Measurements from ENCODE around the gene DNAJC12.
"Not testable (repeated sequence)": the region's sequence is repeated elsewhere in the genome, so short reads cannot be mapped to it uniquely, and the experiment has no call there.

DNAJC12 gene

DNA sequence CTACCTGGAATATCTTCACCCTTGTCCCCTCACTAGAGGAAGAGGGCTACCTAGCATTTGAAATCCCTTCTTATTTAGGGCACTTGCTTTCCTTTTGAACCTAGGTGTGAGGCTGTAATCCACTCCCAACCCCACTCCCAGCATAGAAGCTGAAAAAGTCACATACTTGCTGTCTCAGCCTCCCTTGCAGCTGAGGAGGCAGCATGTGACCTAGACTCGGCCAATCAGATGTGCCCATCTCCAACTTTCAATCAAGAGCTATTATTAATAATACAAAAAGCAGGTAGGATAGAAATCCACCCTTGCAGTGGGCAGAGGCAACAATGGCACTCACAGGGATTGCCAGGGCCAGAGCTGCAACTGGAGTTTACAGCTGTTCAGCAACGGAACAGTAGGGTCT is 70.7 kb downstream of the DNAJC12 start:
- Histone ChIP-seq H3K4me1 (ENCODE audit: control extremely low read depth in 1 of 4, control insufficient read depth in 4 of 4, insufficient read depth in 4 of 4, low read length in 3 of 4) (peaks cover 3 to 13% (median 10%) of the 10 kb centered on the region in 4 experiments), H3K36me3 (ENCODE audit: control insufficient read depth in 4 of 4, insufficient read depth in 4 of 4, low read length in 3 of 4) (no peaks in the 10 kb centered on the region), H3K9me3 (ENCODE audit: control extremely low read depth in 1 of 5, control insufficient read depth in 4 of 5, insufficient read depth in 2 of 5, low read depth in 1 of 5, low read length in 4 of 5) (no peaks in the 10 kb centered on the region), H3K27me3 (replicated peaks in 2 of 5; ENCODE audit: control insufficient read depth in 4 of 5, insufficient read depth in 5 of 5, low read length in 4 of 5) (no peaks in the 10 kb centered on the region), H3K4me3 (ENCODE audit: control insufficient read depth in 1 of 7, extremely low read depth in 1 of 7, insufficient read depth in 4 of 7, low read depth in 2 of 7, low read length in 6 of 7) (no peak overlapping the region), H3K27ac (ENCODE audit: insufficient read depth in 1 of 2, low read depth in 1 of 2, low read length in 2 of 2, poor library complexity in 1 of 2, severe bottlenecking in 2 of 2) (no peak overlapping the region)
- peak in 1 of 3 donors; percentile 11 for DNase-seq
- WGBS (ENCODE audit: insufficient coverage), result 100% methylated on average over 2 of the region's 2 CpGs
- POLR2A ChIA-PET, result no interaction called here
- CTCF ChIA-PET, result interaction anchor here (2.0 to 2.9 kb wide), 3 partner anchors 10 to 21 kb away, joined by 7 to 13 read pairs (median 10); no protein-coding TSS in a partner anchor

DNA sequence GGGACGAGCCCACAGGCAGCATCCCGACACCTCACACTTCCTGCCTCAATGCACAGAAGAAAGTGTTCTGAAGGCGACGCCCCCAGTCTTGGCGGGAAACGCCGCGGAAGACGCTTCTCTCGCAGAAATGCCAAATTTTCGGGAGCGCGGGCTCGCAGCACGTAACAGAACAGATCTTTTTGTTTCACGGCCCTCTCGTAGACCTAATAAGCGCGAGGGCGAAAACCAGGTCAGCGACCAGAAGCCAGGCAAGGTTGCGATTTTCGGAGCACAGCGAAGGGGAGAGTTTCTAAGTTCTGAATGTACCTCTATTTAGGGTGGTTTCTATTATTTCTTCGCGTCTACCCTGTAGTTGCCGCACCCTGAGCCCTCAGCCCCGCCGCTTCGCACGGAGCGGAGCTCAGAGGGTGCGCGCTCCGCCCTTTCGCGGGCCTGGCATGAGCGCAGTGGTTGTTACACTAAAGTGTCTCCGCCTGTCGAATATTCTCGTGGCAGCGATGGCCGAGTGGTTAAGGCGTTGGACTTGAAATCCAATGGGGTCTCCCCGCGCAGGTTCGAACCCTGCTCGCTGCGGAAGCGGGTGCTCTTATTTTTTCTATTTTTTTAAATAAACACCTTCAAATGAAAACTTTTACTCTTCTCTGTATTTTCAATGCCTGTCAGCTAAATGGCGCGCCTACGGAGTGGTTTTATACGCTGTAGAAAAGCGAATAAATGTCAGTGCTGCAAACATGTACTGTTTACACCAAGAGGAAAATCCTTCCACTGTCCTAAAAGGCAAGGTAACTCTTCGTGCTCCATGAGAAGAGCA is 73.8 kb downstream of the DNAJC12 start:
- Histone ChIP-seq H3K9me3 (ENCODE audit: control extremely low read depth in 1 of 5, control insufficient read depth in 4 of 5, insufficient read depth in 2 of 5, low read depth in 1 of 5, low read length in 4 of 5) (no peaks in the 10 kb centered on the region), H3K4me3 (ENCODE audit: control insufficient read depth in 1 of 7, extremely low read depth in 1 of 7, insufficient read depth in 4 of 7, low read depth in 2 of 7, low read length in 6 of 7) (peak overlapping the region; percentile 81 to 97 (median 94)), H3K4me1 (ENCODE audit: control extremely low read depth in 1 of 4, control insufficient read depth in 4 of 4, insufficient read depth in 4 of 4, low read length in 3 of 4) (peaks cover 3 to 10% (median 7%) of the 10 kb centered on the region in 4 experiments), H3K27me3 (replicated peaks in 2 of 5; ENCODE audit: control insufficient read depth in 4 of 5, insufficient read depth in 5 of 5, low read length in 4 of 5) (no peaks in the 10 kb centered on the region), H3K27ac (ENCODE audit: insufficient read depth in 1 of 2, low read depth in 1 of 2, low read length in 2 of 2, poor library complexity in 1 of 2, severe bottlenecking in 2 of 2) (peak overlapping the region; percentile 88 to 95), H3K36me3 (ENCODE audit: control insufficient read depth in 4 of 4, insufficient read depth in 4 of 4, low read length in 3 of 4) (no peaks in the 10 kb centered on the region)
- DNase-seq, result peak; percentile 95 to 97 (median 97)
- ChIA-PET POLR2A (interaction anchor here (1.0 kb wide), 1 partner anchor 9 kb away, joined by 3 read pairs; no protein-coding TSS in a partner anchor), CTCF (interaction anchor here (1.3 to 1.8 kb wide), 2 partner anchors 13 to 15 kb away, joined by 3 to 8 read pairs; no protein-coding TSS in a partner anchor)
- under 1% methylated on average over 41 of the region's 56 CpGs for WGBS (ENCODE audit: insufficient coverage)

DNA sequence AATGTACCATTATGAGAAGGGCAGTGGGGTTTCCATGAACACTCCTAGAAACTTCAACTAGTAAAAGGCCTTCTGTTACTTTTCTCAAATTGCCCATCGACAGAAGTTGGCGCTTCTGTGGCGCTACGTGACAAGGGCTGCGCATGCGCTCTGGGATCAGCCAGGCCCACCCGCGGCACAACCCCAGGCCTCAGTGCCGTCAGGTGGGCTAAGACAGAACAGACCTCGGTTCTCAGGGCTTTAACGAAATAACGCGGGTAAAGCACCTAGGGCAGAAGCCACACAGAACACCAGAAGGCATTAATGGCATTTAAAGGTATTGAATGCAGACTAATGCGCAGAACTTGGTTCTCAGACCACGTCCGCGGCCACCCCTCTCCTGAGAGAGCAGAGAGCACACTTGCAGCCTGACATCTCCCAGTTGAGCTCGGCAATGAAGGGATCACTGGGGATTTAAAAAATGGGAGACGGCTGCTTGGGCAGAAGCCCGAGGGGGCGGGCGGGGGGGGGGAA is 74.4 kb downstream of the DNAJC12 start:
- no peak overlapping the region for H3K27ac ChIP-seq (ENCODE audit: insufficient read depth in 1 of 2, low read depth in 1 of 2, low read length in 2 of 2, poor library complexity in 1 of 2, severe bottlenecking in 2 of 2)
- 0% methylated on average over 22 of the region's 22 CpGs for WGBS (ENCODE audit: insufficient coverage)
- CTCF ChIA-PET, result interaction anchor here (1.3 to 2.0 kb wide), 3 partner anchors 13 to 24 kb away, joined by 3 to 8 read pairs (median 4); no protein-coding TSS in a partner anchor

DNA sequence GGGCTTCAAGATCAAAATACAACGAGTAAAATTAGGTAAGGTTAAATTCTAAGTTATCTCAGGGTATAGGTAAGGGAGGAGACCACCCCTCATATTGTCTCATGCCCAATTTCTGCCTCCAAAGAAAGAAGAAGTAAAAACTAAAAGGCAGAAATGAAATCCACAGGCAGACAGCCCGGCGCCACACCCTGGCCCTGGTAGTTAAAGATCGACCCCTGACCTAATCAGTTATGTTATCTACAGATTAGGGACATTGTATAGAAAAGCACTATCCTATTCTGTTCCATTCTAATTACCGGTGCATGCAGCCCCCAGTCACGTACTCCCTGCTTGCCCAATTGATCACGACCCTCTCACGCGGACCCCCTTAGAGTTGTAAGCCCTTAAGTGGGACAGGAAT is 75.4 kb downstream of the DNAJC12 start:
- H3K36me3 ChIP-seq (ENCODE audit: control insufficient read depth in 4 of 4, insufficient read depth in 4 of 4, low read length in 3 of 4); H3K4me3 ChIP-seq (ENCODE audit: control insufficient read depth in 1 of 7, extremely low read depth in 1 of 7, insufficient read depth in 4 of 7, low read depth in 2 of 7, low read length in 6 of 7); POLR2A ChIA-PET; H3K9me3 ChIP-seq (ENCODE audit: control extremely low read depth in 1 of 5, control insufficient read depth in 4 of 5, insufficient read depth in 2 of 5, low read depth in 1 of 5, low read length in 4 of 5); DNase-seq; H3K27ac ChIP-seq (ENCODE audit: insufficient read depth in 1 of 2, low read depth in 1 of 2, low read length in 2 of 2, poor library complexity in 1 of 2, severe bottlenecking in 2 of 2); H3K27me3 ChIP-seq (replicated peaks in 2 of 5; ENCODE audit: control insufficient read depth in 4 of 5, insufficient read depth in 5 of 5, low read length in 4 of 5): not testable (repeated sequence)
- CTCF ChIA-PET, result interaction anchor here (0.7 to 2.0 kb wide), 2 partner anchors 17 to 25 kb away, joined by 3 to 4 read pairs; no protein-coding TSS in a partner anchor
- 90% methylated on average over 3 of the region's 9 CpGs for WGBS (ENCODE audit: insufficient coverage)
- H3K4me1 ChIP-seq (ENCODE audit: control extremely low read depth in 1 of 4, control insufficient read depth in 4 of 4, insufficient read depth in 4 of 4, low read length in 3 of 4), result peaks cover 3 to 10% (median 7%) of the 10 kb centered on the region in 4 experiments

More for the DNA sequence above, 74.4 kb downstream of the DNAJC12 start:
- Histone ChIP-seq H3K4me3 (ENCODE audit: control insufficient read depth in 1 of 7, extremely low read depth in 1 of 7, insufficient read depth in 4 of 7, low read depth in 2 of 7, low read length in 6 of 7) (peak overlapping the region; percentile 26 to 97 (median 92)), H3K4me1 (ENCODE audit: control extremely low read depth in 1 of 4, control insufficient read depth in 4 of 4, insufficient read depth in 4 of 4, low read length in 3 of 4) (peaks cover 3 to 10% (median 7%) of the 10 kb centered on the region in 4 experiments), H3K9me3 (ENCODE audit: control extremely low read depth in 1 of 5, control insufficient read depth in 4 of 5, insufficient read depth in 2 of 5, low read depth in 1 of 5, low read length in 4 of 5) (no peaks in the 10 kb centered on the region), H3K36me3 (ENCODE audit: control insufficient read depth in 4 of 4, insufficient read depth in 4 of 4, low read length in 3 of 4) (no peaks in the 10 kb centered on the region), H3K27me3 (replicated peaks in 2 of 5; ENCODE audit: control insufficient read depth in 4 of 5, insufficient read depth in 5 of 5, low read length in 4 of 5) (no peaks in the 10 kb centered on the region)
- peak; percentile 79 to 89 (median 85) for DNase-seq
- POLR2A ChIA-PET, result interaction anchor here (1.0 kb wide), 1 partner anchor 10 kb away, joined by 3 read pairs; no protein-coding TSS in a partner anchor

DNA sequence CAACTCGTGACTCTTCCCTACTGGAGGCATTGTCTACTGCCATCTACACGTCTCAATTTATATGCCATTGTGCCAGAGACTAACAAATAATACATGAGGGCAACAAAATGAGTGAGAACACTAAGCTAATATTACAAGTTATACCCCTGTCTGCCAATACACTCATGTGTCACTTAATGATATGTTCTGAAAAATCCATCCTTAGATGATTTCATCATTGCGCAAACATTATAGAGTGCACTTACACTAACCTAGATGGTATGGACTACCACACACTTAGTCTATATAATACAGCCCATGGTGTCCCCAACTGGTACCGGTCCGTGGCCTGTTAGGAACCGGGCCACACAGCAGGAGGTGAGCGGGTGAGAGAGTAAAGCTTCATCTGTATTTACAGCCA is 77.7 kb downstream of the DNAJC12 start:
- Histone ChIP-seq H3K36me3 (ENCODE audit: control insufficient read depth in 4 of 4, insufficient read depth in 4 of 4, low read length in 3 of 4) (no peaks in the 10 kb centered on the region), H3K27me3 (replicated peaks in 2 of 5; ENCODE audit: control insufficient read depth in 4 of 5, insufficient read depth in 5 of 5, low read length in 4 of 5) (no peaks in the 10 kb centered on the region), H3K27ac (ENCODE audit: insufficient read depth in 1 of 2, low read depth in 1 of 2, low read length in 2 of 2, poor library complexity in 1 of 2, severe bottlenecking in 2 of 2) (no peak overlapping the region), H3K4me3 (ENCODE audit: control insufficient read depth in 1 of 7, extremely low read depth in 1 of 7, insufficient read depth in 4 of 7, low read depth in 2 of 7, low read length in 6 of 7) (no peak overlapping the region), H3K9me3 (ENCODE audit: control extremely low read depth in 1 of 5, control insufficient read depth in 4 of 5, insufficient read depth in 2 of 5, low read depth in 1 of 5, low read length in 4 of 5) (no peaks in the 10 kb centered on the region), H3K4me1 (ENCODE audit: control extremely low read depth in 1 of 4, control insufficient read depth in 4 of 4, insufficient read depth in 4 of 4, low read length in 3 of 4) (peaks cover 3 to 10% (median 7%) of the 10 kb centered on the region in 4 experiments)
- 100% methylated on average over 3 of the region's 7 CpGs for WGBS (ENCODE audit: insufficient coverage)
- DNase-seq, result no peak
- CTCF ChIA-PET, result no interaction called here
- POLR2A ChIA-PET, result no interaction called here

All from common myeloid progenitor, CD34-positive (primary cell).